Fibroblast of skin of right quadriceps (primary cell): ENCODE data around the gene RPS6KA2.
"Not testable (repeated sequence)": the region's sequence is repeated elsewhere in the genome, so short reads cannot be mapped to it uniquely, and the experiment has no call there.

Source experiments
- DNase-seq: peaks from one replicate; pipeline ENCODE4 v3.0.0-alpha.2; 2013

Gene RPS6KA2

DNA sequence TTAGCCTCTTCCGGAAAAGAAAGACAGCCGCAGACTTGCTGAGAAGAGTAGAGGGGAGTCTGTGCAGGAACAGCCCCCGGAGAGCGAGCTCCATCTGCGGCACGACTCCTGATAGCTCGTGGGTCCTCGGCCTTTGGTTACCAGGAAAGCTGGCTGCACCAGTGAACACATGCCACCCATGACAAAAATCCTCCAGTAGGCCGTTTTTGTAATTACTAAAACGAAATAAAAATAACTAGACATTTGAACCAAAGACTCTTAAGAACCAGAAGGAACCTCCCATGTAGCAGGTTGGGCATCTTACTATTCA is 82.8 kb downstream of the RPS6KA2 start:
- DNase-seq, result no peak

DNA sequence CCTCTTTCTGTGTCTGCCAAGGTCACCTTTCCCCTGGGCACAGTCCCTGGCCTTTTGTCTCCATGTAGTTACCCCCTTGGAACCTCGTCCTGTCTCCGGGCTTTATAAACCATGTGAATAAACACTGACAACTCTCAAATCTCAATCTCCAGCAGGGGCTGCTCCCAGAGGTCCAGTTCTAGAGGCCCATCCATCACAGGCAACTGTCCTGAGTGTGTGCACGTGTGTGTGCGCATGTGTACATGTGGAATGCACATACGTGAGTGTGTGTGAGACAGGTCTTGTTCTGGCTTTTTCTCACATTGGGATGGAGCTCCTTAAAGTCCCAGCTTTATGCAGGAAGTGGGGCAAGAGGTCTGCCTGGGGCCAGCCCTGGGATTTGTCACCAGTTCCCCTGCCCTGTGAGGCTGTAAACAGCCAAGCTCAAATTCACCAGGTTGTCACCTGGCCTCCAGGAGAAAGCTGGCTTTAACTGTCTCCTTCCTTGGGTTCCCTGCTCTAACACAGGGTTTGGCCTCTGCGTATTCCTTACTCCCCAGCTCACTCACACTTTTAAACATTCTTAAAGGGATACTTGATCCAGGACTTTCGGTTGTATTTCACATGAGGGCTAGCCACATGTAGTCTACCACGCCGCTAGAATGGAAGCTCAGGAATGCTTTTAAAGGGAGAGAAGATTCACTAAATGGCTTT is 83.3 kb downstream of the RPS6KA2 start:
- no peak for DNase-seq

DNA sequence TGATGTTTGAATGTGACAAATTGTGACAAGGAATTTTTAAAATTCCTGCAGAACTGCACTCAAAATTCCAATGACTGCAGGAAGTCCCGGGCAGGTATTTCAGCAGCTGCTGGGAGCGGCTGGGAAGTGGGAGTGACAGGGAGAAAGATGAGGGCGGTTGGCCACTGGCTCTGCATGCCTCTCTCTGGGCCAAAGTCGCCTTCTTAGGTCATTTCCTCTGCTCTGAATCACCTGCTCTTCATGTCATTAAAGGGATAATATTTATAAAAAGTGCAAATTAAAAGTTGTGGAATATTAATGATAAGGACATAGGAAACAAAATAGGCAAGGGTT is 84.5 kb downstream of the RPS6KA2 start:
- no peak for DNase-seq

DNA sequence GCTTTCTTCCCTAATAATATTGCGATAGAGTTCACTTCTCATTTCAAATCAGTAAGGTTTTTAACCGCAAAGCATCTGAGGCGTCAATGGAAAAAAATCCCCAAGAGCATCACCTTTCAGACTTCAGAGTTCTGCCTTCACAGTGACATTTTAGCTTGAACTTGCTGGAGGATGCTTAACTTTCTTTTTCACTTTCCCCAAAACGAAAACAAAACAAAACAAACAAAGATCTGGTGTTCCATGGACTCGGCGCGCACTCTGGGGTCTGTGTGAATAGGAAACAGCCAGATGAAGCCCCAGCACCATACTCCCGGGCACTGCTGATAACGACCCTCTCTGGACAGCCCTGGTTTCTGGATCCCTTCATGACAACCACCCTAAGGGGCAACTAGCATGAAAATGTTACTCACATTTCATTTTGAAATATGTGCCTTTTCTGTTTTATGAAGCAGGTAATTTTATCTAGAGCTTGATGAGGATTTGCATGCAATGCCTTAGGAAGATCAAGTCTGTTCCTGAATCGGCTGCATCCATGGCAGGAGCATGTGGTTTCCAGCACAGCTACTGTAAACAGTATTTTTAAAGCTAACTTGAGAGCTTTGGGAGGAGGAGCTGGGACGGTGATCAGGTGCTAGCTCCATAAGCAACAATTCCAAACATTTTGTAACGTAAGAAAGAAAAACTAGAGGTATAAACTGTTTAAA is 85.0 kb downstream of the RPS6KA2 start:
- no peak for DNase-seq

DNA sequence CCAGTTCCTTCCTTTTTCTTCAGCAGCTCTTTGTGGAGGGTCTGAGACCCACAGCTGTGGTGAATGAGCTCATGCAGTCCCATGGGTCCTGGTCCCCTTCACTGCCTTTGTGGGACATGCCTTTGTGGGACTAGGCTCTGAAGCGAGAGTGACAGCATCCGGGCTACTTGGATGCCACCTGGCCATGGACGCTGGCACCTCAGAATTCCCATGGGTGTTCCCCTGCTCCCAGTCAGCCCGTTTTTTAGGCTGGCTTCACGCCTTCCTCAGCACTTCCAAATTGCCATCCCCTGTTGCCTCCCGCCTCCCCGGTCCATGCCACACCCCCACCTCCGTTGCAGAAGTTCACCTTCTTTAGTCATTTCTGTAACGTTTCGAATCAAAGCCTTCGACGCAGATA is 85.7 kb downstream of the RPS6KA2 start:
- no peak for DNase-seq

DNA sequence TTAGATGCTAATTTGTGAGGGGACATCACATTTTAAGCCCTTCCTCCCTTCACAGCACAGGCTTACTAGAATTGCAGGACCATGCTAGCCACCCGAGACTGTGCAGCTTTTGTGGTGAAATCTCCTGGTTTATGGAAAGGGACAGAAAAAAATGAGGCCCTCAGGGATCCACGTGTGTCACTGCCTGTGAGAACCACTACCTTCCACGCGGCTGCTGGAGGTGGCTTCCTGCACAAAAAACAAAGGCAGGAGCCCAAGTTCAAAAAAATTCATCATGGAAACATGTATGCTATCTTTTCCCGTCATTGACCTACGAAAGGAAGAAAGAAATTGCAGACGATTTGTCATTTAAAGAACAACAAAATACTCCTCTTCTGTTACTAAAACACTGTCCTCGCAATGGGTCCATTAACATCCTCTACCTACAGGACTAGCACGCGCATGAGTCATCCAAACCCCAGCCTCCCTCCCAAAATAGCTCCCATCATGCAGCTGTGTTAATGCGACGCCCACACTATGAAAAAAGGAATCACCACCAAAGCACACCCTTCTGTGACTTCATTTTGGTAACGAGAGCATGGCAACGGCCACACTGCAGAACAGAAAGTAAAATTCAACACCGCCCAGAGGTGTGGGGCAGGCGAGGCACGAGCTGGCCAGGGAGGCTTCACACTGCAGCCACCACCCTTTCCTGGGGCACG is 86.3 kb downstream of the RPS6KA2 start:
- no peak for DNase-seq

DNA sequence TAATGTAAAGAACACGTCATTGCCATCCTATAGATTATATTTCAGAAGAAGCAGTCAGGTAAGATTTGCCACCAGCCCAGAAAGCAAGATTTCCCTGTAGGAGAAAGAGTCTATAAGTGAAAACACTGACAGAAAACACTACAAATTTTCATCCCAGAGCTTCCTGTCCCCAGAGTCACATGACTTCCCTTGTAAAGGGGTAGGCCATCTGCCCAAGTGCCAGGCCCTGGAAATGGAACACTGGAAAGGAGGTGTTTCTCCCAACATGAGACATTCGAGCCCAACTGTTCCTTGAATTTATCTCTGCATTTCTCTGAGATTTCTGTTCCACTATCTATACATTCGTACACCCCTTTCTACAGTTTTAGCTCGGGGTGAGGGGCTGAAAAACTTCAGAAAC is 87.5 kb downstream of the RPS6KA2 start:
- no peak for DNase-seq

DNA sequence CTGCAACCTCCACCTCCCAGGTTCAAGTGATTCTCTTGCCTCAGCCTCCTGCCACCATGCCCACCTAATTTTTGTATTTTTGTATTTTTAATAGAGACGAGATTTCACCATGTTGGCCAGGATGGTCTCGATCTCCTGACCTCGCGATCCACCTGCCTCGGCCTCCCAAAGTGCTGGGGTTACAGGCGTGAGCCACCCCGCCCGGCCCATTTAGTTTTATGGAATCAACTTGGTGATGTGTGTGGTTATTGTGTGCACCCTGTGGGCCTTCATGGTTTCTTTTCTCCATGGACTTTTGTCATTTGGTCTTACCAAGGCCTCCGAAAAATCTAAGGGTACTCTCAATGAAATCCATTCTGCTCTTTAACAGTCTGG is 88.1 kb downstream of the RPS6KA2 start:
- not testable (repeated sequence) for DNase-seq

DNA sequence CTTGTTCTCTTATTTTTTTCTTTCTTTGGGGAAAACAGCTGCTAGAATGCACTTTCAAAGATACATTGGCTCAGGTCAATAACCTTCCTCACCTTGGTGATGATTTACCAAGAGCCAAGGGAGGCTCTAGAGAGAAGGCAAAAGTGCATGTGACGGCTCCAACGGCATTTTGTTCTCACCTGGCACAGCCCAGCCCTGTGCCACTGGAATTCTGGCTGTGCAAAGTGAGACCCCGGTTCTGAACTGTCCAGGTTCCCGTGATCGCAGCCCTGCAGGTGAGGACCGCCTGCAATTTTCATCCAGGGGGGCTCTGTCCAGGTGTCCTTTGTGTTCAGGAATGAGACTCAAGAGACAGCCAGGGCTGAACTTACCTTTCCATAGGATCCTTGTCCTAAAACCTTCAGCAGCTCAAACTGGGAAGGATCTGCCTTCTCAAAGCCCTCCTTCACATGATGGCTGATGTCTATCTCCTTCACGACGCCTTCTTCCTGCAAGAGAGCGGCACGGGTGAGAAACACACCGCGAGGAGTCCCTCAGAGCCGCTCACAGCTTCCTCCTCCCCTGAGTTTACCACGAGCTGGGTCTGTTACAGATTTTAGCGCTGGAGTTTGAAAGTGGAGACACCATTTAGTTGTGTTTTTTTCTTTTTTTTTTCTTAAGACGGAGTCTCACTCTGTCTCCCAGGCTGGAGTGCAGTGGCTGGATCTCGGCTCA is 88.6 kb downstream of the RPS6KA2 start:
- DNase-seq, result no peak

DNA sequence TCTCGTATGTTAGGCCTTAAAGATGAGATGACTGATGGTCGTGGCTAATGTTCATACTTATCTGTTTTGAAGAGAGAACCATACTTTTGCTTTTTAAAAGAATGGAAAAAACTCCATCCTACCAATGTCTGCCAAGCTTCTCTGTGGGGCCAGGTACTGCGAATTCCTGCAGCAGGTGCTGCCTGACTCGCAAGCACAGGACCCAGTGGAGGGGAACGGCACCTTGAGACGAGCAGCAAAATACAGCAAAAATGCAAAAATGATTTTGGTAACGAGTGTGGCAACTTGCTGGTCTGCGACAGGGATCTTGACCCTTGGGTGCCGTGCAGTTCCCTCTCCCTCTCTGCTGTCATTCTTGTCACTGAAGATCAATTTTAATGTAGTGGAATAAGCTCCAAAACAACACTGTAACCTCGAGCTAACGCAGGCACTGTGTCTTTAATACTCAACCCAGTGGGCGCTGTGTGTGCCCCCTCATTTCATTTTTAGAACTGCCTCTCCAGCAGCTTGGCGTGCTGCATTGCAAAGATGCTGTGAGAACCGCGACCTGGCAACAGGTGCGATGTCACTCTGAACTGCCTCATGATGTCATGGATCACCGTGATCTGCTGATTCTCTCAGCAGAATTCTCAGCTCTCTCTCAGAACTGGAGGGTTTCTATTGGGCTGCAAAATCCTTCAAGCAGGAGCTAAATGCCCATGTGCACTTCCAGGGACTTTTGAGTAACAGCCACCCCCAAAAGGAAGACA is 92.2 kb downstream of the RPS6KA2 start:
- no peak for DNase-seq

DNA sequence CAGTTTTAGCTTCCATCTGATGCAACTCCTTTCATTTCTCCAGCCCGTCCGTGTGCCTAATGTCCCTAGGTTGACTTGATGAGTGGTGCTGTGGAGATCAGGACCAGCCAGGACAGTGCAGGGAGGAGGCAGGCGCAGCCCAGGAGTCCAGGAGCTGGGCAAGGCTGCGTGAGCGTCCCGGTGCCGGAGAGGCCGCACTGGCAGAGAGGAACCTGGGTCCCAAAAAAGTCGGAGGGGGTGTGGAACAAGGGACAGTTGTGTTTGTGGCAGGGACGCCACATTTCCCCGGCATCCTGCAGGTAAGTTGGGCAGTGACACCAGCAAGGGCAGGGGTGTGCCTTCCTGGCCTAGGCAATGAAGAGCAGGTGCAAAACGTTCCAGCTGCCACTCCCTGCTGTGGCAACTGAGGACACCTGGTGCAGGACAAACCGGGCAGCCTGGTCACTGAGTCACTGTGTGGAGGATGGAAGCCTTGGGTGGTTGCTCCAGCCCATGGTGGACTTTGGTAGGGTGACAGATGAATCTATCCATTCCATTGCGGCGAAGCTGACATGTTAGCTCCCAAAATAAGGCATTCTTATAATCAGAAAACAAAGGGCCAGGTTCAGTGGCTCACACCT is 93.7 kb downstream of the RPS6KA2 start:
- no peak for DNase-seq

DNA sequence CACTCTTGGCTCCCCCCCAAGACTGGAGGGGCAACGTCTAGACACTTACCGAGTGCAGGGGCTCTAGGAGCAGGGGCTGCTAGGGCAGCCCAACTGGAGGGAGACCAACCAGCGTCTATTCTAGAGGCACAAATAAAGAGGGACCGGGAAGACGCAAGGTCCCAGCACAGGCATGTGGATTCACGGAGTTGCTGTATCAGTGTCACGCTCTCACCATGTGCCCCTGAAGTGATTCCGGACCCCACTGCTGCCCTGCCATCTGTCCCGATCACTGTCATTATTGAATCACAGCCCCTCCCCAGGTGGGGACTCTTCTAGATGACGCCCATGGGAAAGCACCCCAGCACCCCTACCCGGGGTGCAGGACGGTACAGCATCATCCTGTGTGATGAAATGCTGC is 94.7 kb downstream of the RPS6KA2 start:
- no peak for DNase-seq

DNA sequence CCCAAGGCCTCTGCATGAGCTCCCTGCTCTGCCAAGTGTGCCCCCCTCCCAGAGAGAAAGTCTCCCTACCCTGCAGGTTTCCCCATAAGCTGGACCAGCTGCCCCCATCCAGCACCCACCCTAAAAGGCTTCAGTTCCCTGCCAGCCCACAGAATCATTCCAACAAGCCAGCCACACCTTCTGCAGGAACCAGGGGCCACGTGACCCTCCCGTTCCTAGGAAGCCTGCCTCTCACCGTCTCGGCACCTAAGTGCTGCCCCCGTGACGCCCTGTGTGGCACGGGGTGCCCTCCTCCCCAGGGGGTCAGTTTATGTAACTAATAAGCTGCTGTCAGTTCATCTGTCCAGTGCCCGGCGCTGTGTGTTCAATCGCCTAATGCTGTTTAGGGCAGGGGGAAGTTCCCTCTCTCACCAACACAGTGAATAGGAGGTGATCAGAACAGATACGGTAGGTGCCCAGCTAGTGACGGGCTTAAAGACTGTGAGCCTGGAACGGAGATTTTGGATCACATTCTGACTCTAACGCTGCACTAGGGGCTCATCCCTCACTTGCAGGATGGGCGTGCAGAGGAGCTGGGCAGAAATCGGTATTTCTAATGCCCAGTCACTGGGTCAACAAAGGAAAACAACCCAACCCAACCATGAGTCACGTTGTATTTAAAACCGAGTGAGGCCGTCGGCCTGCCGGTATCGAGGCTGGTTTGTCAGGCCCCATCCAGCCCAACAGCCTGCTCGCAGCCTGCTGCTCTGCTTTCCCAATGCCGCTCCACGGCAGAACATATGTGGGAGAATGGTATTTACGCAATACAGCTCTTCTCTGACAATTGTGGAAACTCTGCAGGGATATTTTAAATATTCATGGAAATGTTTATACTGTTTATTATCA is 96.6 kb downstream of the RPS6KA2 start:
- no peak for DNase-seq

DNA sequence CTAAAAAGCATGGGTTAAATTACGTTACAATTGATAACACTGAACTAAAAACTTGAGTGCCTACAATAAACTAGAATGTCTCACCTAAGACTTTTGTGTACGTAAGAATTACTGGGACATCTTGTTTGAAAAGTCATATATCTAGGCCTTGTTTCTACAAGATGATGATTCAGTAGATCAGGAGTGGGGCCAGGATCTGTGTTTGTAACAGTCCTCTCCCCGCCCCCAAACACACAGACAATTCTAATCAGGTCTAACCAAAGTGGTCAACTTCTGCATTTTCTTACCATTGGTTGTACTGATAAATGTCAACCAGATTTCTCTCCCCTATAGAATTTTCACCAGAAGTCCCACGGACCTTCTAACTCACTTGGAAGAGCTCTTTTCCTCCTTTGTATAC is 97.5 kb downstream of the RPS6KA2 start:
- peak; percentile 7 for DNase-seq

DNA sequence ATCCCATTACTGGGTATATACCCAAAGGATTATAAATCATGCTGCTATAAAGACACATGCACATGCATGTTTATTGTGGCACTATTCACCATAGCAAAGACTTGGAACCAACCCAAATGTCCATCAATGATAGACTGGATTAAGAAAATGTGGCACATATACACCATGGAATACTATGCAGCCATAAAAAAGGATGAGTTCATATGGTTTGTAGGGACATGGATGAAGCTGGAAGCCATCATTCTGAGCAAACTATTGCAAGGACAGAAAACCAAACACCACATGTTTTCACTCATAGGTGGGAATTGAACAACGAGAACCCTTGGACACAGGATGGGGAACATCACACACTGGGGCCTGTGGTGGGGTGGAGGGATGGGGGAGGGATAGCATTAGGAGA is 98.0 kb downstream of the RPS6KA2 start:
- DNase-seq, result not testable (repeated sequence)

DNA sequence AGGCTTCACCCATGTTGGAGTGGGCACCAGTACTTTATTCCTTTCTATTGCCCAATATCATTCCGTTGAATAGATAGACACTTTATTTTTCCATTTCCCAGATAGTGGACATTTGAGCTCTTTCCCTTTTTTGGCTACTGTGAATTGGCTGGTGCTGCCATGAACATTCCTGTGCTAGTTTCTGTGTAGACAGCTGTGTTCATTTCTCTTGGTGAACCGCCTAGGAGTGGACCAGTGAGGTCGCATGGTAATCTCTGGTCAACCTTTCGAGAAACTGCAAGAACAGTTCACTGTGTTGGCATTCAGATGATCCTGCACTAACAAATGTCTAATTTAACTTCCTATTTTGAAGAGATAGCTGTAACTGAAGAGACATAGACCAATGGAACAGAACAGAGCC is 99.2 kb downstream of the RPS6KA2 start:
- DNase-seq, result no peak

DNA sequence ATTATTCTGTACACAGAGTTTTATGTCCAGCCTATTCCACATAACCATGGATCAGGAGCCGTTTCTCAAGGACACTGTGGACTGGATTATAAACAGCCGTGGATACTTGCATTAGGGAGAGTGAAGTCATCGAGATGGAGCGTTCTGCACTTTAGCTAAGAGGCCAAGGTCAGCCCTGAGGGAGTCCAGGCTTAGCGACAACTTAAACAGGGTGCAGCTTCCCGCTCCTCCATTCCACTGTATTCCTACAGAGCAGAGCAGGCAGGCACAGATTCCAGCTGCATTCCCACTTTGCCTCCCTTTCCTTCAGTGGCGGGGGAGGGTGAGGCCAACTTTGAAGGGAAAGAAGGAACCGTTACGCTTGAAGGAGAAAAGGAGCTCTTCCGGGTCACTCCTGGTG is 100.1 kb downstream of the RPS6KA2 start:
- DNase-seq, result no peak

DNA sequence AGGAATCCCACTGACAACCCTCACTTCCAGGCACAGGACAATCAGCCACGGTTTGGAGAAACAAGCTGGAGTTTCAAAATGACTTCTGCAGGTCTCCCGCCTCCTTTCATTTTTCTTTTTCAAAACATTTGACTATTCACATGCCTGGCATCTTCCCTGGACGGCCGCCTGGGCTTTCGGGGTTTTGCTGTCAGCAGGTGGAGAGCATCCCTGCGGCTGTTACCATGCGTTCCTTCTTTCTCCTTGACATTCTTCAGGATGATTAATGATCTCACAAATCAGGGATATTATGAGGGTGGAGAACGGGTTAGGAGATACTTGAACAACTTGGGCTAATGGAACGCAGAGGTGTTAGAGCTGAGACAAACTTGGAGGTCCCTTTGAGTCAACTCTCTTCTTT is 101.5 kb downstream of the RPS6KA2 start:
- no peak for DNase-seq

DNA sequence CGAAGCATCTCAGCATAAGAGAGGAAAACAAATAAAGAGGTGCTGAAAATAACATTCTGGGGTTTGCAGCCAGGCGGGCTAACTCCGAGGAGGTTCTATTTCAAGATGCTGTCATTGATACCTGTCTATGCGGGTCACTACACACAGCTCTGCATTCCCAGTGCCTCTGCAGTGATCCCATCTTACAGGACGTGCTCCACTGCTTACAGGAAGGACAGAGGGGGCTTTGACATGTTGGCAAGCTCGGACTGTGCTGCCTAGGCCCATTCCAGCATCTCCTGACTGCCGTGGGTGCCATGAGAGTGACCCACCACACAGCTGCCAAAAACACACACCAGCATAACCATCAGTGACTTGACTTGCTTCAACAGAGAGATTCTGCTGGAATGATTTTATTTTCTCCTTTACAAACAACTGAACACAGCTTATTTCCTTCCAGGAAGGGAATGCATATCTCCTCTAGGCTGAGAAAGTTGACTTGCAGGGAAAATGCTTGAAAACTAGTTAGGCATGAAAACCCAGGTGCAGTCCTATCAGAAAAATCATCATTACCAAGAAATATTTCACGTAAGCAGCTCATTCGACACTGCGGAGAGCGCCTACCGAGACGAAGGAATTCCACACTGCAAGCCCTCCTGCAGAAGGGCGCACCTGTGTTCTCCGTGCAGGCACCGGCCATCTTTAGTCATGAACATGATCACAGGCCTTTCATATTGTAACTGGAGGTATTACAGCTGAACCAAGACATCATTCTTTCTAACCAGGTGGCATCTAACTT is 103.1 kb downstream of the RPS6KA2 start:
- no peak for DNase-seq

DNA sequence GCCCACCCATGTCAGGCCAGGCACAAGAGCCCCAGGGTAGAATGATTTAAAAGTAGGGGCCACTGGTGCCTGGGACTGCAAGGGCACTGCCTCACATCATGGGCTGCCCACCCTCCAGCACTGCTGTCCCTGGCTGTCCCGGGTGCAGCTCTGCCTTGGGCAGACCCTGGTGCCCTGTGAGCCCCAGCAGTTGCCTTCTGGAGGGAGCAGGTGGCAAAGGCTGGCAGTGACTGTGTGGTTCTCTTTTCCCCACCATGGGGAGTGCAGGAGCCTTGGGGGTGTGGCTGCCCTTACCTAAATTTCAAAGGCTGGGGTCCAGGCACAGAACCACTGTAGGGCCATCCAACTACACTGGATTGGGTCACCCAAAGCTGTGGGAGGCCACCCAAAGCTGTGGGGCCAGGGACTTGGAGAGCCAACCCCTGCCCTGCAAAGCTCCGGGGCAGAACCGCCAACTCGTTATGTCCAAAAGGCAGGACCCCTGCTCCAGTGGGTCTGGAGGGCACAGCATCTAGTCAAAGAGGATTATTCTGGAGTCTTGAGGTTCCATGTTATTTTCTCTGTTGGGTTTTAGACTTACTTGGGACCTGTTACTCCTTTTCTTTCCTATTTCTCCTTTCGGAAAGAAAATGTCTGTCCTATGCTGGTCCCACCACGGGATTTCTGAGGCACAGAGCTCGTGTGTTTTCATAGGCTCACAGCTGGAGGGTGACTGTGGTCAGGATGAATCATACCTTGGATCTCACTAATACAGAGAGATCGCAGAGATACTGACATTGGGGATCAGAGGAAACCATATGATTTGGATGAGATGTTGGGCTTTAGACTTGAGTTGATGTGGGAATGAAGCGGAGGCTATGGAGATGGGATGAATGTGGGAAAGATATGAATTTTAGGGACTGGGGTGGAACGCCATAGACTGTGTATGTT is 105.9 kb downstream of the RPS6KA2 start:
- peak; percentile 32 for DNase-seq
